Activated T-cell treated with anti-CD3 and anti-CD28 coated beads for 4 hours (primary cell): ENCODE measurements around the gene NPHP4.

ENCODE experiments used
- DNase-seq: peaks from one replicate; pipeline ENCODE4 v3.0.0-alpha.2; 2020

NPHP4 gene

DNA sequence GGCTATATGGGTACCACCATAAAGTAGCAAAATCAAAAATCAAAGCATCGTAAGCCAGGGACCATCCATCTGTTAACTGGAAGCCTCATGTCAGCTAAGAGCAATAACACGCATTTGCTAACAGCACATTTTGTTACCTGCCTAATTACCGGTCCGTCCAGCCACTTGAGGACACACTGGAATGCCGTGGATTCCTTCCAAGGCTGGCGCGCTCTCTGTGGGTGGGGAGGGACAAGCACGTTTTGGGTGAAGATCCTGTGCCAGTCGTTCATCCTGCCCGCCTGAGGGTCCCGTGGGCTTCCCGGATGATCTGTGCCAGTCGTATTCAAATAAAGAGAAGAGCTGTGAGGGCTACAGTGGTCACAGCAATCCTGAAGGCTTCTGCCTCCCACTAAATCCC lies 6.2 kb downstream of the NPHP4 start:
- DNase-seq, result no peak

DNA sequence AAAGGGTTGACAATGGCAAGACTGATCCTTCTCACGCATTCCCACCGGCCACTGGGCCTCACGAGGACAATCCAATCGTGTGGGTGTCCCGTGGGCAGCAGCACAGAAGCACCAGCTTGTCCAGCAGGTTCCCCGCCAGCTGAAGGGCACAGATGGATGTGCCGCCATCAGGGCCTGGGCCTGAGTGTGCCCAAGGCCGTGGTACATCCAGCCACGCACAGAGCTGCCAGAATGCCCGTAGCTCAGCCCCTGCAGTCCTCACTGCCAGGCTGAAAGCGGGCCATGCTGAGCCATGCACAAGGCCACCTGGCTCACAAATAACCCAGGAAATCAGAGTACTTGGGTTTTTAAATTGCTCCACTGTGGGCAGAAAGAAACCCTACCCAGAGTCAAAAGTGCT lies 7.0 kb downstream of the NPHP4 start:
- DNase-seq, result no peak

DNA sequence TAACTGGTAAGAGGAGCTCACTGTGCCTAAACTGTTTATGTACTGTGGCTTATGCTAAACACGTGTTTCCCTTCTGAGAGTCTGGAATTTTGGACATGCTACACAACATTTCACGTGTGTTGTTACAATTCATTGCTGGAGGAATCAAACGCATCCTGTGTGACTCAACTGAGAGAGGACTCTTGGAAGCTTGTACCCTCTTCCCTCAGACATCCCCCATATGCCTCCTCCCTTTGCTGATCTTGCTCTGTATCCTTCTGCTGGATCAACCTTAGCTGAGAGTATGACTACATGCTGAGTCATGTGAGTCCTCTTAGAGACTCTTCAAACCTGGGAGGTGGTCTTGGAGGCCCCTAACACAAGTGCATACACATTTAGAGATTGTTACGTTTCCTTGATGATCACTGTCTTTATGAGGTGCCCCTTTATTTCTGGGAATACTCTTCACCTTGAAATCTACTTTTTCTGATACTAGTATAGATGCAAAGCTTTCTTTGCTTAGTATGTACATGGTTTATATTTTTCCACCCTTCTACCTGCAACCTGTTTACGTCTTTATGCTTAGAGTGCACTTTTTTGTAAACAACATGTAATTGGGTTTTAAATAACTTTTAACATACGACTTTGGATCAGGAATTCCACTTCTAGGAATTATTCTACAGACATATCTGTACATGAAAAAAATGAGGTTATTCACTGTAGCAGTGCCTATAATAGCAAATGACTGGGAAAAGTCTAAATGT lies 8.7 kb downstream of the NPHP4 start:
- no peak for DNase-seq

DNA sequence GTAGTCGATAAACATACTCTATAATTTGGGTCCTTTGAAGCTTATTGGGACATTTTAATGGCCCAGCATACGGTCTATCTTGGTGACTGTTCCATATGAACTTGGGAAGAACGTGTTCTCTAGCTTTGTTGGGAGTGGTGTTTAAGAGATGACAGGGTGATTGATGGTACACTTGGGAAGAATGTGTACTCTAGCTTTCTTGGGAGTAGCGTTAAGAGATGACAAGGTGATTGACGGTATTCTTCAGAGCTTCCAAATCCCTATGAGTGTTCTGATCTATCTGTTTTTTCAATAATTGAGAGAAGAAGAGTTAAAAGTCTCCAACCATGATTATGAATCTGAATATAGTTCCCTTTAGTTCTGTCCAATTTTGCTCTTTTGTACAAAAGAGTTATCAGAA lies 9.4 kb downstream of the NPHP4 start:
- DNase-seq, result no peak

DNA sequence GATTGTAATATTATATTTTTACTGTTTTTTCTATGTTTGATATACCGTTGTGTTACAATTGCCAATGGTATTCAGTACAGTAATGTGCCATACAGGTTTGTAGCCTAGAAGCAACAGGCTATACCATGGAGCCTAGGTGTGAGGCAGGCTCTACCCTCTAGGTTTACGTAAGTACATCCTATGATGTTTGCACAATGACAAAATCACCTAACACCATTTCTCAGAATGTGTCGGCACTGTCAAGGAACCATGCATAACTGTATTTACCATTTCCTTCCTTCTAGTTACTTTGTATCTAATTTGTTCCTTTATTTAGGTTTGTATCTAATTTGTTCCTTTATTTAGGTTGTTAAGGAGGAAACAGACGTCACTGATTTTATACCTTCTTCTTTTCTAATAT lies 9.9 kb downstream of the NPHP4 start:
- no peak for DNase-seq

DNA sequence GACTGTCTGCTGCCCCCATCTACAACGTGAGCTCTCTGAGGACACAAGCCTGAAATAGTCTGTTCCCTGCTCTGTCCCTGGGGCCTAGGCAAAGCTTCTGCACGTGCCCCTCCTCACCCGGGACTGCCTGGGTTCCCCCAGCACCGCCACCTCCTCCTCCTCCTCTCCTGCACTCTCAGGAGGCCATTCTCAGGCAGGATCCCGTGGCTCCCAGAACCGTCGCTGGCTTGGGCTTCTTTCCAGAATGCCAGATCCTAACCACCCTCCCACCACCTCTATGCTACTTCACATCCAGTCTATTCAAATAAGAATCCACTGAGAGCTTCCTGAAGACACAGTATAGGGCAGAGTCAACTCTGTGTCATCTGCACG lies 11.2 kb downstream of the NPHP4 start:
- no peak for DNase-seq

DNA sequence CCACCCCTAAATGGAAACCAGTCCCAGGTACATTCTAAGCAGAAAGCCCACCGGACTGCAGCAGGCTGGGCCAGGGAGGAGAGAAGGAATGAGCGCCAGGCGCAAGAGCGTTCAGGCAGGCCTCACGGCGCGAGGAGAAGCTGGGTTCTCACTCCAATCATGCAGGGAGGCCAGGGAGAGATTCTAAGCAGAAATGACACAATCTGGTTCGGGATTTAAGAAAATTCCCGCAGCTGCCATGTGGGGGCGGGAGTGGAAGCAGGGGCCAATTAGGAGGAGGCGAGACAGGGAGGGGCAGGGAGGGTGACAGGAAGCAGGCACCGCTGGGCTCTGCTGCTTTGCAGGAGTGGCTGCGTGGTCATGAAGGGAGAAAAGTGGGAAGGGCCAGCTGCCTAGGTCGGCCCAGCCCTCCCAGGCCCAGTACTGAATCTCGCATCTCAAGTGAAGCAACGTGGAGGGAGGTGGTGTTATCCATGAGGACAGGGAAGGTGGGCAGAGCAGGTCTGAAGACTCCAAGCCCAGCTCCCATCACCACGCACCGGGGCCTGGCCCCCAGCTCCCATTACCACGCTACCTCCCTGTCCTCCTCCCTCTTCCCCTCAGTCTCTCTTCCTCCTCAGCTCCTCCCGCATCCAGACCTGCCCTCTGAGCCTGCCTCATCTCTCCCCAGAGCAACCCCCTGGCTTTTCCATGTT lies 11.8 kb downstream of the NPHP4 start:
- DNase-seq, result no peak

DNA sequence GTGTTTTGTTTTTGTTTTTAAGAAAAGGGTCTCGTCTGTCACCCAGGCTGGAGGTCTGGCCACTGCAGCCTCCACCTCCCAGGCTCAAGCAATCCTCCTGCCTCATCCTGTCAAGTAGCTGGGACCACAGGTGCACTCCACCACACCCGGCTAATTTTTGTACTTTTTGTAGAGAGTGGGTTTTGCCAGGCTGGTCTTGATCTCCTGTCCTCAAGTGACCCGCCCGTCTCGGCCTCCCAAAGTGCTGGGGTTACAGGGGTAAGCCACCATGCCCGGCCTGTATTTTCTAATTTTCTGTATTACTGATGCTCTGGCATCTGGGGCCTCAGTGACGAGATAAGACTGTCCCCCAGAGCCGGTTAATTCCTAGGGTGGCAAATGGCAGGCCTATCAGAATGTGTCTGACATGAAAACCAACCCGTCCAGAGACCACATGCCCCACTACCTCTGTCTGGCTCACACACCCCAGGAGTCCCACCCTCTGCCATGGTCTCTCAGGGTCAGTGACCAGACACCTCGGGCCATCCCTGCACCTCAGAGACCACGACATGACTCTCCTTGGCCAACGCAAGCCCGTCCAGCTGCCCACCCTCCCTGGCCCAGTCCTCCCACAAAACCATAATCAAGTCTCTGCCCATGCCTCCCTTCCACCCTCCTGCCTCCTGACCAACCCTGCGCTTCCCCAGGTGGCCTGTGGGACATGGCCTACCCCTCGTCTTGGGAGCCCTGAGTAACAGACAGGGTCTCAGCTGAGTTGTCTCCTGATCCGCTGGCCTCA lies 12.5 kb downstream of the NPHP4 start:
- DNase-seq, result no peak

DNA sequence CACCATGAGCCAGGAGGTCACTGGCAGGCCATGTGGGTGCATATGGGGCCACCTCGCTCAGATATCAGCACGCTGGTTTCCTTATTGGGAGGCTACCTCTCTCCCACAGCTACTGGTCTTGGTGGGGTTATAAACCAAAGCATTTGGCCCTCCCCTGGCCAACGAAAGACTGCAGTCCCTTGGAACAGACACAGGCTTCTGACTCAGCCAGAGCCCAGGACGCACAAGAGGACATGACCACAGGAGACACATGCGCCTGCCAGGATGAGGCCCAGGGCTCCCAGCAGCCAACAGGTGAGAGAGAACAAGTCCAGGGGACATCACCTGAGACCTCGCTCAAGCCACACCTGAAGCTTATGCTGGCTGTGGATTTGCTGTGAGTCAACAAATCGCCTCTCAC lies 13.8 kb downstream of the NPHP4 start:
- no peak for DNase-seq

DNA sequence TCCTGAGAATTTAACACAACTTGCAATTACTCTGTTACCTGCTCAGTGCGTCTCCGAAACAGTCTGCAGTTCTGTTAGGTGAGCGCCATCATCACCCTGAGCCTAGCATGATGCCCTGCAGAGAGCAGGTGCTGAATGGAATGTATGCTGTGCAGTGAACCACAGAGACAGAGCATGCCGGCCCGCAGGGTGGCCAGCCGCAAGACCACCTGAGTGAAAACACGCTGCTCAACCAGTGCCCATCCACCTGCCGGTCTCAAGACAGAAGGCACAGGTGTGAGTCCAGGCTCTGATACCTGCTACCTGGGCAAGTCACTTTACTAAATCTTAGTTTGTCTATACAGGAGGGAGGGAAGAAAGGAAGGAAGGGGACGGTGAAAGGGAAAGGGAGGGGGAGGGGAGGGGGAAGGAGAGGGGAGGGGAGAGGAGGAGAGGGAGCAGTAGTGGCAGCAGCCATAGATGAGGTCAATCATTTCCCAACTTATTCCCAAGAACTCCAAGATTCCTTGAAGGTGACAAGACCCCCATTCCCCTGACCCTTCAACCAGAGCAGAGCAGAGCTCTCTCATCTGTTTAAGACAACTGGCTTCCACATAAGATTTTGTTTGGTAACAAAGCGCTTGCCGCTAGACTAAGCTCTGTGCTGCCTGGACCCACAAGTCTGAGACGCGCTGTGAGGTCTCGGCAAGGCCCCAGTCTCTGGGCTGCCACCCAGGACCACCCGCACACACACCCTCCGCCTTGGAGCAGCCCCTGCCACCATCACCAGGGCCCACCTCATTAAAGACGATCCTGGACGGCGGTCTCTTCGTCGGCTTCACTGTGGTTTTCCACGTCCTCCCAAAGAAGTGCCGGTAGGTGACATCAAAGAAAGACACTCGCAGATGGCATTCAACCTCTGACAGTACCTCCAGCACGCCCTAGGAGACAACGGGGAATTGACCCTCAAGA lies 14.5 kb downstream of the NPHP4 start:
- DNase-seq, result no peak

DNA sequence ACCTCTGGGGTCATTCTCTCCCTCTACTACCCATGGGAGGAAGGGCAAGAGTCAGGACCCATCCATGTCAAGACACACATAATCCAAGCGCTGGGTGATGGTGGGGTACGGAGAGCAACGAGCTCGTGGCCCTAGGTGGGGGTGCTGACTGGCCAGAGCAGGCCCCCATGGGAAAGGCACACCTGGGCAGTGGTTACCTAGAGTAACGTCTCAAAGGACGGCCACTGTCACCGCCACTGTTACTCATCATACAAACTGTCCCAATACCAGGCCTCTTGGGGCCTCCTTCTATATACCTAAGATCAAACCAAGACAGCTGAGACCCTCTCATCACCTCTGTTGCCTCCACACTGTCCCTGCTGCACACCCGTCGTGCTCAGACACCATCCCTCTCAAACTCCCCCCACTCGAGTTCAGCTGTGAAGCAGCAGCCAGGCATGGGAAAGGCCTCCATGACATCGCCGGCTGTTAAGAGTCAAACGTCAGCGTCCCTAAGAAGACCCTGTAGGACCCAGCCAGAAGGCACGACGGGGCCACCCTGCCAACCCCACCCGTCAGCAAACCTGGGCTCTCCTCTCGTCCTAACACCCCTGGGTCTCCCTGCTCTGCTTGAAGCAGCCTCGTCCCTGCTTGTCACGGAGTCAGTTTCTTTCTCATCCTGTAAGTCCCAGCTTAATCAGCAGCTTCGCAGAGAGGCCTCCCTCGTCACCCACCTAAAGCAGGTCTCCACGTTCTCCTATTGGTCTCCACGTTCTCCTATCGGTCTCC lies 15.3 kb downstream of the NPHP4 start:
- no peak for DNase-seq

DNA sequence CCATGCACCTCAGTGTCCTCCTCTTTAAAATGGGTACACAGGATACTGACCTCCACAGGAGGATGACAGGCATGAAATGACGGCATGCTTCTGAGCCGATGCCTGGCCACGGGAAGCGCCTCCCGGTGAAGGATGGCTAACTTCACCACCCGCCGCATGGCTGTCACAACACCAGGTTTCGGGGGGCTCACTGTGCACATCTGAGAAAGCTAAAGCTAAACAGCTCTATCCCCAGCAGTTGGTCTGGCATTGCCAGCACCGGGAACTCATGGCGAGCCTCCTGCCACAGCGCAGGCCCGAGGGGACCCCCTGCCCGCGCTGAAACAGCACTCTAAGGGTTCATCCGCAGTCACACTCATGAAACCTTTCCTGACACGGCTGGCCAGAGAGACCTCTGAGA lies 16.0 kb downstream of the NPHP4 start:
- no peak for DNase-seq

DNA sequence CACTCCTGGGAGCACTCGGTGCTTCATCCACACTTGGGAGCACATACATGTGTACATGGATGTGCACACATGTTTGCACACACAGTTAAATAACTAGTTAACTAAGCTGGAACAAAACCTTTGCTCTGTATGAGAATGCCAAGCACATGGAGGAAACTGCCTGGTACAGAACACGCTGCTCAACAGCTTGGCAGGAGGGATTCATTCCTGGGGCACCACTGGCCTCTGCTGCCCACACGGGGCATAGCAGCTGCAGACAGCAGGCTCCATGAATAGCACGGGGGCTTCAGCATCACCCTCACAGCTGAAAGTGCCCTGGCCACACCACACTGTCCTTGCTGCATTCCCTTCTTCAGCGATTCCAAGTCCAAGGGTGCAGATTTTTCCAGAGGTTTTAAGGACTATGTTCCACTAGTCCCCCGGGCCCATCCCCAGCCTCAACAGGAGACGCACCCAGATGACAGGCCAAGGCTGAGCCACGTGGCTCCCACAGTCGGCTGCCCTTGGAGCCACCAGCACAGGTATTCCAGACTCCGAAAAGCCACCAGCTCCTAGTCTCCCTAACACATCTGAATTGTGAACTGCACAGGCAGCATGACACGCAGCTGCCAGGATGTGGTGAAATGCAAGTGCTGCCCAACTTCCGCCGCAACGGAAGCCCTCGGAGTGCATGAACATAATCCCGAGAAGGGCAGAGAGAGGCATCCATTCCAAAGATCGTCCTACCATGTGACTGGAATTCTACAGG lies 16.9 kb downstream of the NPHP4 start:
- DNase-seq, result no peak

DNA sequence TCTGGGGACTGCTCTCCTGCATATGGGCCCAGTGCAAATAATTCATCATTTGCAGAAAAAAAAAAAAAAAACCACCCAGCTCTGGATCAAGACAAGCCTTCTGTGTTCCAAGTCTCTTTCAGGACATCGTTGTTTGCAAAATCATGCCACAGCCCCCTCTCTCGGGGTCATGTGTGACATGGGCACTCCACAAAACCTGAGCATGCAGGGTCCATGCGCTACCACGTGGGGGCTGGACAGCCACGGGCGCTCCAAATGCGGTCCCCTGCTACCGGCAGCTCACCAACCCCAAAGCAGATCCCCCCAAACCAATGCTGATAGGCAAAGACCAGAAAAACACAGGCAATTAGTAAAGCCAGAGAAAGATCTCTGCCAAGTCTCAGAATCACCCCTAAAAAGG lies 17.6 kb downstream of the NPHP4 start:
- no peak for DNase-seq

DNA sequence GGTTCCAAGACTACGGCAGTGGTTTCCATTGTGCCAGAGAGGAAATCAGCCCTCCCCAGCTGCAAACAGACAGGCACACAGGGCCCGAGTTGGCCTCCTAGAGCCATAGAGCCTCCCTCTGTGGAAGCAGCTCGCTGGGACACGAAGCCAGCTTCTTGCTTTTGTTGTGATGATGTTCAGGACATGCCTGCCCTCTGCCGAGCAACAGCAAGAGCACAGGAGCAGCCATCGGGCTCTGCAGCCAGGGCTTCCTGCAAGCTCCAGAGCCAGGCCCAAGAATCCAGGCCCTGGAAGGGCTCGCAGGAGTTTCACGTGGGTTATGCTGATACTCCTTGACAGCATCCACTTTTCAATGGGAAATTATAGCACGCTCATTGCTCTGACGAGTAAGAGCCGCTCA lies 18.5 kb downstream of the NPHP4 start:
- no peak for DNase-seq

DNA sequence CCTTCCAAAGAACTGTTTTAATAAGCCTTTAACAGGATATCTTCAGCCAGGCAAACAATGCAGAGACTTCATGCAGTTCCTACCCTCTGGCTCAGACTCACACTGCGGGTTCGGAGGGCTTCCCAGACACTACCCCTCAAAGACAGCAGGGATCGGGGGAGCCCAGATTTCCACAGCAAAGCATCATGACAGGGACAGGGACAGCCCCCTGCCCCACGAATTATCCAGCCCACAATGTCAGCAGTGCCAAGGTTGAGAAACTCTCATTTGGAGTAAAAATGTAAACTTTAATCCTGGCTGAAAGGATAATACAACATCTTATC lies 20.1 kb downstream of the NPHP4 start:
- no peak for DNase-seq

DNA sequence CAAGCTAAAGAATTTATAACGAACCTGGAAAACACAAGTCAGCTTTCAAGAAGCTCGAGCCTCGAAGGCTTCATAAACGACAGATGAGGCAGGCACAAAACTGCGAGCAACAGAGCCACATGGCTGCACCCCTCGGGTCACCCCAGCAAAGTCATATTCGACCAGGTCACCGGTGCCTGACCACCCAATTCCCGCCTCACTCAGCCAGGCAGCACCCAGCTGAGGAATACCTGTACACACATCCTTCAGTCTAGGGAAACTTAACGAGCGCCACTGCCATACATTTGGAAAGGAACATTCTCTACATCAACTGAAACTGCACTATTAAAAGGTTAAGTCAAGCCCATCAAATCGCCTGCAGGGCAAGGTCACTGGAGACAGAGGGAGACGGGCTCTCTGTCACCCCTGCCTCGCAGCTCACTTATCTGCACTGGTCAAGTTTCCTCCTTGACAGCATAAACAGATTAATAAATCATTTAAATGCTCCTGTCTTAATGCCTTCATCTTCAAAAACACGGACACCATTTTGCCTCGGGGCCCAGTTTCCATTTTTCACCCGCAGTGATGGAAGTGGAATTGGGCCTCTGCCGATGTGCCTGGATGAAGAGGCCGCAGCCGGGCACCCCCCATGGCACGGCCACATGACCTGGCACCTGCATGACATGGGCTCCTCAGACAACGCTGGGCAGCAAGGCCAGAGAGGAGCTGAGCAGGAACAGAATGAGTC lies 20.6 kb downstream of the NPHP4 start:
- no peak for DNase-seq

DNA sequence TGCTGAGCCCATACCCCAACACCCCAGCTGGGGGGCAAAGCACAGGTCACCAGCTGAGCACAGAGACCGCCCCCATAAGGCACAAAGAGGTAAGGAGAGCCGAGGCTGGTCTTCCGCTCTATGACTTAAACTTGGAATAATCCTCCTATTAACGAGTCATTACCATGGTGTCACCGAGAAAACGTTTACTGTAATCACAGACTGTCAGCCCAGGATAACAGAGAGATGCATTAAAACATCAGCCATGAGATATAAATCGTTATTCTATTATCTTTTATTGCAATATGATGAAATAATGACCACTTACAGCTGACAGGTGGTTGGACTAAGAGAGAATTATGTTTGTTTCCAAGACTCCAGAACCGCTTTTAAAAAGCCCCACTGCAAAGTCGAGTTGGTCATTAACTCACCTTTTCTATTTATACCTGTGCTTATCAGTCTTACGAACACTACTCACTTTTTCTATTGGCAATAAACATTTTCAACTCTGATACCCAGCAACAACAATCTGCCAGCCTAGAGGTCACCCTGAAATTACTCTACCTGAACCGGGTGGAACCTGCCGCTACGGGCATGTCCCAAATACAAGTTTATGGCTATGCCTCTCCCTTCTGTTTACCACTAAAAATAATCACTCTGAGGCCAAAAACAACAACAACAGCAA lies 21.5 kb downstream of the NPHP4 start:
- DNase-seq, result no peak

DNA sequence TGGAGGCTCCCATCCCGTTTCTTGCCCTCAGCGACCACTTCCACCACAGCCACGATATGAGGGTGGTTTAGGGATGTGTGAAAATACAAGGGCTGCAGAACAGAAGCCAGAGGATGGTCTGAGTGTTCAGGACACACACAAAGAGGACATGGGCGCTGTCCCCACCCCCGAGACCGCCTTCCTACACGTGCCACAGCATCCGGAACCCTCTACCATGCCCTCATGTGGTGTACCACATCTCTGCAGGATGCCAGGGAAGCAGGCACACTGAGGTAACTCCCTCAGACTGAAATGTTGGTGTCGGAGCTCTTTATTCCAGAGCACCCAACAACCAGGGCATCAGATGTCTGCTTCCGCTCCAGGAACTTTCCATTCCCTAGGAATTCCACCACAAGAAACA lies 23.1 kb downstream of the NPHP4 start:
- DNase-seq, result no peak

DNA sequence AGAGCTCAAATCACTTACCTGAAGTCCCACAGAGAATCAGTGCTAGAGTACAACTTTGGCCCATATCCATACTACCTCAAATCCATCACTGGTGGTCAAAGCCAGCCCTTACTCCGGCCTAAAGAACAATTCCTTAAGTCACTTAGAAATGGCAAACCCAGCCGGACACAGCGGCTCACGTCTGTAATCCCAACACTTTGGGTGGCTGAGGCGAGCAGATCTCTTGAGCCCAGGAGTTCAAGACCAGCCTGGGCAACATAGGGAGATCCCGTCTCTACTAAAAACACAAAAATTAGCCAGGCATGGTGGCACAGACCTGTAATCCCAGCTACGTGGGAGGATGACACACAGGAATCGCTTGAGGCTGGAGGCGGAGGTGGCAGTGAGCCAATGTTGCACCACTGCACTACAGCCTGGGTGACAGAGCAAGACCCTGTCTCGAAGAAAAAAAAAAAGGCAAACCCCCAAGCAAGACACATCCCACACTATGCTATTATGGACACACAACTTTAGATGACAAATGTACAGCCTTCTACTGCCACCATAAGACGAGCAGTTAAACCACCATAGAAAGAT lies 24.0 kb downstream of the NPHP4 start:
- DNase-seq, result no peak
